Muscle layer of colon (tissue), 2 donors: ENCODE measurements around the gene SEC14L5.
"Not testable (repeated sequence)": the region's sequence is repeated elsewhere in the genome, so short reads cannot be mapped to it uniquely, and the experiment has no call there.

Experiments
- H3K27ac ChIP-seq: one replicate; pipeline ENCODE4 v1.7.0; 2013; ENCODE audit warnings: low read depth, mild to moderate bottlenecking, low read length, moderate library complexity
- H3K27me3 ChIP-seq, 2 donors: one replicate each; pipeline ENCODE4 v1.7.0; 2013; ENCODE audit warnings: low read length in 2 of 2, mild to moderate bottlenecking in 2 of 2; ENCODE audit not compliant: insufficient read depth in 2 of 2, control insufficient read depth in 1 of 2
- H3K36me3 ChIP-seq: one replicate; pipeline ENCODE4 v1.7.0; 2013; ENCODE audit warnings: mild to moderate bottlenecking, low read length; ENCODE audit not compliant: insufficient read depth
- H3K4me1 ChIP-seq: one replicate; pipeline ENCODE4 v1.7.0; 2013; ENCODE audit warnings: mild to moderate bottlenecking, low read length; ENCODE audit not compliant: insufficient read depth
- H3K4me3 ChIP-seq, 2 donors: one replicate each; pipeline ENCODE4 v1.7.0; 2013; ENCODE audit warnings: low read length in 2 of 2, low read depth in 1 of 2, mild to moderate bottlenecking in 1 of 2, moderate library complexity in 1 of 2
- H3K9ac ChIP-seq: one replicate; pipeline ENCODE4 v1.7.0; 2013; ENCODE audit warnings: low read length
- H3K9me3 ChIP-seq: one replicate; pipeline ENCODE4 v1.7.0; 2013; ENCODE audit warnings: mild to moderate bottlenecking, low read length
- donor health status: abdominal sarcoma.
- donor health status: Adenocarcinoma of cecum.

The SEC14L5 gene

GRCh38 chr16:4960579-4960978 lies 2.4 kb downstream of the SEC14L5 start:
- H3K9ac ChIP-seq = no peak overlapping the region
- no peaks in the 10 kb centered on the region for H3K36me3 ChIP-seq
- H3K9me3 ChIP-seq = no peaks in the 10 kb centered on the region
- no peak overlapping the region for H3K4me3 ChIP-seq
- peaks cover 19% of the 10 kb centered on the region for H3K4me1 ChIP-seq
- H3K27me3 ChIP-seq = no peaks in the 10 kb centered on the region
- H3K27ac ChIP-seq = no peak overlapping the region

- no peak overlapping the region for H3K4me3 ChIP-seq
- H3K9me3 ChIP-seq = no peaks in the 10 kb centered on the region
- H3K27ac ChIP-seq = no peak overlapping the region
- H3K9ac ChIP-seq = no peak overlapping the region
- peaks cover 8% of the 10 kb centered on the region for H3K4me1 ChIP-seq
- no peaks in the 10 kb centered on the region for H3K36me3 ChIP-seq
- no peaks in the 10 kb centered on the region for H3K27me3 ChIP-seq
These were observed 4.6 kb downstream of the SEC14L5 start for GRCh38 chr16:4962716-4963115.

- not testable (repeated sequence) for H3K9ac ChIP-seq, H3K4me1 ChIP-seq, H3K36me3 ChIP-seq, H3K9me3 ChIP-seq, H3K27me3 ChIP-seq, H3K4me3 ChIP-seq, H3K27ac ChIP-seq
These were observed 5.4 kb downstream of the SEC14L5 start for GRCh38 chr16:4963527-4963926.

- Histone ChIP-seq H3K4me1 (no peaks in the 10 kb centered on the region), H3K9ac (no peak overlapping the region), H3K27me3 (peaks cover 0 to 8% of the 10 kb centered on the region in 2 donors)
These were observed 8.8 kb downstream of the SEC14L5 start for GRCh38 chr16:4966736-4967453.

GRCh38 chr16:4968278-4968677 lies 10.1 kb downstream of the SEC14L5 start:
- H3K9ac ChIP-seq, H3K4me1 ChIP-seq: not testable (repeated sequence)

More at GRCh38 chr16:4966736-4967453, 8.8 kb downstream of the SEC14L5 start:
- H3K9me3 ChIP-seq = no peaks in the 10 kb centered on the region
- H3K27ac ChIP-seq = no peak overlapping the region
- H3K4me3 ChIP-seq = no peak overlapping the region
- no peaks in the 10 kb centered on the region for H3K36me3 ChIP-seq

GRCh38 chr16:4968879-4969483 lies 10.9 kb downstream of the SEC14L5 start:
- no peaks in the 10 kb centered on the region for H3K4me1 ChIP-seq
- H3K27me3 ChIP-seq = peaks cover 0 to 8% of the 10 kb centered on the region in 2 donors
- no peak overlapping the region for H3K4me3 ChIP-seq
- no peak overlapping the region for H3K27ac ChIP-seq
- H3K36me3 ChIP-seq = no peaks in the 10 kb centered on the region
- H3K9me3 ChIP-seq = no peaks in the 10 kb centered on the region
- no peak overlapping the region for H3K9ac ChIP-seq

More at GRCh38 chr16:4968278-4968677, 10.1 kb downstream of the SEC14L5 start:
- H3K9me3 ChIP-seq, H3K4me3 ChIP-seq, H3K27me3 ChIP-seq, H3K36me3 ChIP-seq, H3K27ac ChIP-seq: not testable (repeated sequence)

GRCh38 chr16:4970010-4970409 lies 11.9 kb downstream of the SEC14L5 start:
- Histone ChIP-seq H3K27ac (no peak overlapping the region), H3K36me3 (no peaks in the 10 kb centered on the region), H3K27me3 (peaks cover 0 to 8% of the 10 kb centered on the region in 2 donors), H3K9ac (no peak overlapping the region), H3K4me3 (no peak overlapping the region), H3K9me3 (no peaks in the 10 kb centered on the region), H3K4me1 (no peaks in the 10 kb centered on the region)

DNA sequence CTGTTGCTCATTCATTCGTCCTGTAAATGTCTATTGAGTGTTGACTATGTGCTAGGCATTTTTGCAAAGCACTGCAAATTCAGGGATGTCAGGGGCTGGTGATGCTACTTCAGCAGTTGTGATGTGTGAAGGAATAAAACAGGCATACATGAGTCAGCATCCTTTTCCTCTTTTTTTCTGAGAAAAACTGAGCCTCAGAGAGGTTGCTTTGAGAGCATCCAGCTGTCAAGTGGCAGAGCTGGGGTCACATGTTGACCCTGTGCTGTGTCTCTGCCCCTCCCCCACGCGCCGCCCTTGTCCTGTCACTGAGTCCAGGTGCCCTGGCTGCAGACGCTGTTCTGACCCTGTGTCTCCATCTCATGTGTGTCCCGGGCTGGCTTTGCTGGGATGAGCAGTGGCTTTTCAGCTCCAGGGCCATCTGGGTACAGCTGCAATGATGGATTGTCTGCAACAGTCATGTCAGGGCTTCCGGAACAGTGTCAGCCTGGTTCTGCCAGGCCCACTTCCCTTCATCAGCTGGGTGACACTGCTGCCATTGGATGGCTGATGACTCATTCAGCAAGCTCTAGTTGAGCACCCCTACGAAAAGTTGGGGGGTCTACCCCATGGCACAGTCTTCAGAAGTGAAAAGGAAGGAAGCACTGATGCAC lies 14.9 kb downstream of the SEC14L5 start:
- no peak overlapping the region for H3K27ac ChIP-seq
- no peak overlapping the region for H3K4me3 ChIP-seq
- no peaks in the 10 kb centered on the region for H3K36me3 ChIP-seq
- H3K9me3 ChIP-seq = no peaks in the 10 kb centered on the region
- no peak overlapping the region for H3K9ac ChIP-seq
- no peaks in the 10 kb centered on the region for H3K4me1 ChIP-seq
- H3K27me3 ChIP-seq = peaks cover 0 to 8% of the 10 kb centered on the region in 2 donors

DNA sequence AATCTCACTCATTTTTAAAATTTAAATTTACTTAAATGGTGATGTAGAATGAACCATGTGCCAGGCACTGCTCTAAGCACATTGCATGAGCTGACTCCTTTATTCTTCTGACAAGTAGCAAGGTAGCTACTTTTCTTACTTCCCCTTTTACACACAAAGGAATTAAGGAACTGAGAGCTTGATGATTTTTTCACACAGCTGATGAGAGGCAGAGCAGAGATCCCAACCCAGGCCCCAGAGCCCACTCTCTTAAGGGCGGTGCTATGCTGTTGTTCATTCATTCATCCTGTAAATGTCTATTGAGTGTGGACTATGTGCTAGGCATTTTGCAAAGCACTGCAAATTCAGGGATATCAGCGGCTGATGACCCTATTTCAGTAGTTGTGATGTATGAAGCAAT lies 17.9 kb downstream of the SEC14L5 start:
- Histone ChIP-seq H3K27me3 (no peaks in the 10 kb centered on the region), H3K9me3 (no peaks in the 10 kb centered on the region), H3K9ac (no peak overlapping the region), H3K4me3 (no peak overlapping the region), H3K4me1 (no peaks in the 10 kb centered on the region), H3K36me3 (no peaks in the 10 kb centered on the region), H3K27ac (no peak overlapping the region)

DNA sequence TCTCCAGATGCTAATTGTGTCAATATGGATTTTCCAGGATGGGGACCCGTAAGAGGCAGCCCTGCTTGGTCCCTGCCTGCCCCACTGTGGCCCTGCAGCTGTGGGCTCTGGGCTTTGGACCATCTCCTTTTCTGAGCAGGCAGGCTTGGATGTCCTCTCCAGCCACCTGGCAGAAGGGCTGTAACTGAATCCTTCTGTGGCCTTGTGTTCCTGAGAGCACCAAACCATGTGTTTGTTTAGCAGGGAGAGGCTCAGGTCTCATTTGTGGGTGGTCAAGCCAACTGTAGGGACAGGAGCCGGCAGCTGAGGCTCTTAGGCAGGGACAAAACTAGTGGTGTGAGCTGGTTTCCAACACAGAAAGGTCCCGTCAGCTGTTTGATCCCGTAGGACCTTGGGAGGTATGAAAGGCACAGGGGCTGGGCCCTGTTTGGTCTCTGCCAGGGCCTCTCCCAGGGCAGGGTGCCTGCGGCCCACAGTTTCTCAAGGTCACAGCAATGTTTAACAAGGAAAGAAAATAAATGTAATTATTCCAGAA lies 18.5 kb downstream of the SEC14L5 start:
- no peaks in the 10 kb centered on the region for H3K4me1 ChIP-seq
- no peak overlapping the region for H3K27ac ChIP-seq
- H3K36me3 ChIP-seq = no peaks in the 10 kb centered on the region
- H3K9ac ChIP-seq = no peak overlapping the region
- no peaks in the 10 kb centered on the region for H3K27me3 ChIP-seq
- no peaks in the 10 kb centered on the region for H3K9me3 ChIP-seq
- no peak overlapping the region for H3K4me3 ChIP-seq

DNA sequence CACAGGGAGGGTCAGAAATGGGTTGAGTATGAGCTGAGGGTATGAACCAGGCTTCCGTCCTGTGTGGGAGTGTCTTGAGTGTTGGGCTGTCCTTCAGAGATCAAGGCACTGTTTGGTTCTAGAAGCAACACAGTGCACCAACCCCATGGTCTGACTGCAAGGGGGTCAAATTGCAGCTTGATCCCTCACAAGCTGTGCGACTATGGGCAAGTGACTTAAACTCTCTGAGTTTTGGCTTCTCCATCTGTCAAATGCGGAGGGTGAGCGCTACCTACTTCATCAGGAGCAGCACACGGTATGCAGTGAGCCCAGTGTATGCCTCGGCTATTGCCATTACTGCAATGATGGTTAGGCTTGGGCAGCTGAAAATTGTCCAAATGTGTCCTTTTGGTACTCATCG lies 21.0 kb downstream of the SEC14L5 start:
- Histone ChIP-seq H3K9ac (no peak overlapping the region), H3K9me3 (peaks cover under 1% of the 10 kb centered on the region), H3K4me1 (no peaks in the 10 kb centered on the region), H3K36me3 (no peaks in the 10 kb centered on the region), H3K4me3 (no peak overlapping the region), H3K27me3 (no peaks in the 10 kb centered on the region), H3K27ac (no peak overlapping the region)
